Kidney epithelial cell (primary cell): Measurements from ENCODE around the gene OPCML. TPM values are rescaled to one million over a fixed set of nuclear protein-coding genes. Genes with fewer than 3 reads are reported as not detected.

Experiments
- DNase-seq: peaks from one replicate; pipeline ENCODE4 v3.0.0-alpha.2; 2010; ENCODE audit warnings: low read depth
- H3K27me3 ChIP-seq: 2 replicates; pipeline ENCODE4 v1.6.0; 2011; ENCODE audit warnings: low read length; ENCODE audit not compliant: control insufficient read depth, insufficient read depth
- H3K36me3 ChIP-seq: 2 replicates; pipeline ENCODE4 v1.5.1; 2011; ENCODE audit warnings: low read length; ENCODE audit not compliant: control insufficient read depth, insufficient read depth
- H3K4me3 ChIP-seq: 2 replicates; pipeline ENCODE4 v1.5.1; 2011; ENCODE audit warnings: low read depth, mild to moderate bottlenecking, control low read depth, low read length
- CTCF ChIP-seq: IDR thresholded peaks from 2 replicates; pipeline ENCODE4 v1.5.1; 2011; ENCODE audit warnings: mild to moderate bottlenecking, moderate library complexity, low read length, control low read depth, inconsistent platforms; ENCODE audit not compliant: insufficient read depth, poor library complexity, severe bottlenecking
- total RNA-seq: library from RNA; depleted of rRNA; stranded (reverse); fragments of >200 nt; gene quantifications from 2 replicates; pipeline ENCODE4 v1.2.3, GENCODE V29; 2015

The OPCML gene
- total RNA-seq, 1 donor from 2014 or later = under 0.01 TPM

- no peak for TF ChIP-seq CTCF
These were observed 486.0 kb downstream of the OPCML start for GRCh38 chr11:133046252-133046651.

GRCh38 chr11:133041928-133042882, 490.1 kb downstream of the OPCML start:
- H3K36me3 ChIP-seq = no peaks in the 10 kb centered on the region
- TF ChIP-seq CTCF = no peak
- H3K4me3 ChIP-seq = no peak overlapping the region
- peak; percentile 19 for DNase-seq
- H3K27me3 ChIP-seq = no peaks in the 10 kb centered on the region

More at GRCh38 chr11:133046252-133046651, 486.0 kb downstream of the OPCML start:
- Histone ChIP-seq H3K36me3 (no peaks in the 10 kb centered on the region), H3K4me3 (no peak overlapping the region), H3K27me3 (no peaks in the 10 kb centered on the region)
- no peak for DNase-seq

- DNase-seq = no peak
- H3K4me3 ChIP-seq = no peak overlapping the region
- no peak for TF ChIP-seq CTCF
- H3K27me3 ChIP-seq = no peaks in the 10 kb centered on the region
- no peaks in the 10 kb centered on the region for H3K36me3 ChIP-seq
These were observed 491.1 kb downstream of the OPCML start for GRCh38 chr11:133041181-133041580.

GRCh38 chr11:133040289-133040900, 491.9 kb downstream of the OPCML start:
- peak; percentile 7 for DNase-seq
- H3K27me3 ChIP-seq = no peaks in the 10 kb centered on the region
- TF ChIP-seq CTCF = no peak

GRCh38 chr11:133038850-133039249, 493.5 kb downstream of the OPCML start:
- H3K27me3 ChIP-seq = no peaks in the 10 kb centered on the region
- no peak for TF ChIP-seq CTCF
- H3K36me3 ChIP-seq = no peaks in the 10 kb centered on the region
- H3K4me3 ChIP-seq = no peak overlapping the region
- DNase-seq = no peak

More at GRCh38 chr11:133040289-133040900, 491.9 kb downstream of the OPCML start:
- Histone ChIP-seq H3K4me3 (no peak overlapping the region), H3K36me3 (no peaks in the 10 kb centered on the region)
